GM11168 (cell line): ENCODE results near the gene FBXW12.
"Not testable (repeated sequence)": the region's sequence is repeated elsewhere in the genome, so short reads cannot be mapped to it uniquely, and the experiment has no call there.

ENCODE experiments used
- in situ Hi-C: fragments of 300-500 bp; cut with MboI; formaldehyde crosslinking; loops from one replicate; pipeline ENCODE4 v1.12.0; 2022; ENCODE audit warnings: low sequenced_read_pairs; ENCODE audit not compliant: unreplicated experiment

FBXW12 gene

GRCh38 chr3:48371651-48372376 is at the start of gene FBXW12:
FBXW12 (plus strand) TSS chr3:48372219; CDS start chr3:48372768, 549 bp downstream.
- in situ Hi-C loops: no loop called here

- in situ Hi-C loops: not testable (repeated sequence)
Measured at GRCh38 chr3:48331706-48332435, 40.1 kb upstream of the FBXW12 start.

GRCh38 chr3:48333346-48334245 is 38.4 kb upstream of the FBXW12 start, which contains the start of gene SPINK8:
SPINK8 (minus strand) TSS chr3:48333661; CDS start chr3:48328341, 5,320 bp downstream.
- in situ Hi-C loops: not testable (repeated sequence)

GRCh38 chr3:48334605-48335004 is 37.4 kb upstream of the FBXW12 start:
- in situ Hi-C loops: no loop called here

GRCh38 chr3:48335286-48335685 is 36.7 kb upstream of the FBXW12 start:
- in situ Hi-C loops: not testable (repeated sequence)

- in situ Hi-C loops: not testable (repeated sequence)
Measured at GRCh38 chr3:48337536-48337935, 34.5 kb upstream of the FBXW12 start.

- in situ Hi-C loops: no loop called here
Measured at GRCh38 chr3:48338635-48339034, 33.4 kb upstream of the FBXW12 start.

GRCh38 chr3:48343432-48343831 is 28.6 kb upstream of the FBXW12 start:
- in situ Hi-C loops: no loop called here

- in situ Hi-C loops: no loop called here
Measured at GRCh38 chr3:48344867-48345507, 27.0 kb upstream of the FBXW12 start.

- in situ Hi-C loops: no loop called here
Measured at GRCh38 chr3:48345946-48346572, 26.0 kb upstream of the FBXW12 start.

GRCh38 chr3:48347500-48347899 is 24.5 kb upstream of the FBXW12 start:
- in situ Hi-C loops: no loop called here

- in situ Hi-C loops: no loop called here
Measured at GRCh38 chr3:48352546-48352945, 19.5 kb upstream of the FBXW12 start.

GRCh38 chr3:48353987-48354386 is 18.0 kb upstream of the FBXW12 start:
- in situ Hi-C loops: no loop called here

GRCh38 chr3:48356419-48356818 is 15.6 kb upstream of the FBXW12 start:
- in situ Hi-C loops: no loop called here

- in situ Hi-C loops: no loop called here
Measured at GRCh38 chr3:48361928-48362327, 10.1 kb upstream of the FBXW12 start.

GRCh38 chr3:48364840-48365239 is 7.2 kb upstream of the FBXW12 start:
- in situ Hi-C loops: no loop called here

- in situ Hi-C loops: no loop called here
Measured at GRCh38 chr3:48367201-48367600, 4.8 kb upstream of the FBXW12 start.

GRCh38 chr3:48369693-48370332 is 2.2 kb upstream of the FBXW12 start:
- in situ Hi-C loops: no loop called here

- in situ Hi-C loops: no loop called here
Measured at GRCh38 chr3:48370333-48370713, 1.7 kb upstream of the FBXW12 start.
